NCI-H748 treated with DMSO at 0.1 percent for 48 hours (cell line): ENCODE results near the gene ZFR.
"Not testable (repeated sequence)": the region's sequence is repeated elsewhere in the genome, so short reads cannot be mapped to it uniquely, and the experiment has no call there.

Source experiments
- DNase-seq: peaks from one replicate; lab custom pipeline; 2025; lab: John Stamatoyannopoulos, UW

The ZFR gene

DNA sequence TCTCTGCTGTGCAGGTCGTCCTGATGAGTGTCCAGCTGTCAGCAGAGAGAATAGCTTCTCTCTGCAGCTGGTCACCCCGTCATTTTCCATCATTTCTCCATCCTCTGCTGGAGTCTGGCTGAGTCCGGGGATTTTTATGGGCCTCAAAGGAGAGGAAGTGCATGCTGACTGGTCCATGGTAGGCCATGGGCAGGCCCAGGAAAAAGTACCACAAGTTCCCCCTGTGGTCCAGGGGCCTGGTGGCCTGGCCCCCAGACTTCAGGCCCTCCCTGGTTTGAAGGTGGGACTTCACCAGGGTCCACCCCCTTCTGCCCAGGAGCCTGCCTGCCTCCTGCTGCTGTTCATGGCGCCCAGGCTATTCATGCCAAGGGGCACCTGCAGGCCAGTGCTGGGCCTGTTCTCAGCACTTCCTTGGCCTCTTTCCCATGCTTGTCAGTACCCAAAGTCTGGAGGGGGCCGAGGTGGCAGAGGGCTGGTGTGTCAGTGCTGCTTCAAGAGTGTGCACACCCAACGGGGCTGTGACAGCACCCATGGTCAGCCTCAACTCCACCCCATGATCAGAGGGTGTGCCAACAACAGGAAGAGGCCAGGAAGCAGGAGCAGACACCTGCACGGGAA is 124.5 kb downstream of the ZFR start:
- no peak for DNase-seq

DNA sequence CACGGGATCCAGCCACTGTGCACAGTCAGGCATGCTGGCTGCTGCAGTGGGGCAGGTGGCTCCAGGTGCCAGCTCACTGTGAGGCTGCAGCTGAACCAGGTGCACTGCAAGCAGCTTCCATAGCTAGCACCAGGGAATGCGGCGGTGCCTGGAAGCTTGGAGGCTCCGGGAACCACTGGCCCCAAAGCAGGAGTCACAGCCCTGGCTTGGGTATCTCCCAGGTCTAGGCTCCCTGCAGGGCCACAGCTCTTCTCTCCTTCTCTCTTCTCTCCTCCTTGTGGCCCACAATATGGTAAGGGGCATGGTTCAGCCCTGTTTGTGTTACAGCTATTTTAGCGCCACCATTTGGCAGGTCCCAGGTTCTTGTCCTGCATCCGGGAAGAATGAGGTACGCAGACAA is 125.1 kb downstream of the ZFR start:
- DNase-seq = no peak

DNA sequence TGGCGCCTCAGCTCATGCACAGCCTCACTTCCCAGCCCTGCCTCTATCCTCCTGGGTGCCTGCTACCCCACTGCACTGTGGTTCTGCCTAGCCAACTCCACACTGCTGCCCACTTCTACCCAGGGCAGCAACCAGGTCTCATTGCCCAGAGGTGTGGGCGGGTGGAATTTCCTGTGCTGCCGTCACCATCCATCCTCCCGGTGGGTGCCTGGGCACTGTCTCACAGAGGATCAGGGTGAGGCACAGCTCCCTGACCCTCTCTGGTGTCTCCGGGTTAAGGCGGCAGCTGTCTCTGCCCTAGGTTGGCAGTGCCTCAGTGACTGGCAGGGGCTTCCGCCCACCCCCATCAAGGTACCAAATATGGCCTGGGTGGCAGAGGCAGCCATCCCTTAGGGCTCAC is 127.5 kb downstream of the ZFR start:
- DNase-seq = no peak

DNA sequence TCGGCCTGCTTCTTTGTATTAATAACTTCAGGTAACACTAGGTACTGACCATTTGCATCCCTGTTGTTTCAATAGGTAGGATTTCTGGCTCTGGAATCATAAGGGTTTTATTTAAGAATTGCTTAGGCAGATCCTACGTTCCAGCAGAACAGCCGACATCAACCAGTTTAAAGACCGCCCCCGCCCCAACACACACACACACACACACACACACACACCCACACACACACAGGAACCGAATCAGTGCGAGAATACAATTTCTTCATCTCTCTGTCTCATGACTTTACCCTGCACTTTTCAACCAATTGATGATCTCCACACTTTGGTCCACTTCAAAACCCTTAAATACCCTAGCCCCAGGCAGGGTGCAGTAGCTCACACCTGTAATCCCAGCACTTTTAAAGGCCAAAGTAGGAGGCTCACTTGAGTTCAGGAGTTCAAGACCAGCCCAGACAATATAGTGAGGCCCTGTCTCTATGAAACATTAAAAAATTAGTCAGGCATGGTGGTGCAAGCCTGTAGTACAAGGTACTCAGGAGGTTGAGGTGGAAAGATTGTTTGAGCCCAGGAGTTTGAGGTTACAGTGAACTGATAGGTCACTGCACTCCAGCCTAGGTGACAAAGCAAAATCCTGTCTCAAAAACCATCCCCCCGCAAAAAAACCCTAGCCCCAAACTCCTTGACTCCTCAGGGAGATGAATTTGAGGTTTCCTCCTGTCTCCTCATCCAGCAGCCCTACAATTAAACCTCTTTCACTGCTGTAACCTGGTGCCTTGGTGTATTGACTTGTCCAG is 129.1 kb downstream of the ZFR start:
- DNase-seq = no peak

DNA sequence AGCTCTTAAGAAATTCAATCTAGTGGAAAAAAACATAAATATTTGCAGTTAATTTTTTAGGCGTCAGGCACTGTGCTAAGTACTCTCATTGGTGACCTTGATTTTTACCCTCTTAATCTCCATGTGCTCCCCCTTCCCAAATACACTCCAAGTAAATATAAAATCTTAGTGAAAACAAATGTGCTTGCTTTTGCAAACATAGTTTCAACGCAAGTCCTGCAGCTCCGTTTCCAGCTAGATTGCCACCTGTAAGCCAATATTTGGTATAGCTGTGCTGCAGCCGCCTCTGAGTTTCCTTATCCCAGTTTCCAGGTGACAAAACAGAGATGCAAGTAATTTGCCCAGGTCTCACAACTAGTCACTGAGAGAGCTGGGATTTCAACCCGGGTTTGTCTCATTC is 129.9 kb downstream of the ZFR start:
- DNase-seq = no peak

DNA sequence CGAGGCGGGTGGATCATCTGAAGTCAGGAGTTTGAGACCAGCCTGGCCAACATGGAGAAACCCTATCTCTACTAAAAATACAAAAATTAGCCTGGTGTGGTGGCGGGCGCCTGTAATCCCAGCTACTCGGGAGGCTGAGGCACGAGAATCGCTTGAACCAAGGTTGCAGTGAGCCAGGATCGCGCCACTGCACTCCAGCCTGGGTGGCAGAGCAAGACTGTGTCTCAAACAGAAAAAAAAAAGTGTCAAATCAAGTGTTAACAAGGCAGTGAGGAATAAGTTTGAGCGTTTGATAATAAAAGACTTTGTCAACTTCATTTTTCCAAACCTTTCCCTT is 130.4 kb downstream of the ZFR start:
- not testable (repeated sequence) for DNase-seq

DNA sequence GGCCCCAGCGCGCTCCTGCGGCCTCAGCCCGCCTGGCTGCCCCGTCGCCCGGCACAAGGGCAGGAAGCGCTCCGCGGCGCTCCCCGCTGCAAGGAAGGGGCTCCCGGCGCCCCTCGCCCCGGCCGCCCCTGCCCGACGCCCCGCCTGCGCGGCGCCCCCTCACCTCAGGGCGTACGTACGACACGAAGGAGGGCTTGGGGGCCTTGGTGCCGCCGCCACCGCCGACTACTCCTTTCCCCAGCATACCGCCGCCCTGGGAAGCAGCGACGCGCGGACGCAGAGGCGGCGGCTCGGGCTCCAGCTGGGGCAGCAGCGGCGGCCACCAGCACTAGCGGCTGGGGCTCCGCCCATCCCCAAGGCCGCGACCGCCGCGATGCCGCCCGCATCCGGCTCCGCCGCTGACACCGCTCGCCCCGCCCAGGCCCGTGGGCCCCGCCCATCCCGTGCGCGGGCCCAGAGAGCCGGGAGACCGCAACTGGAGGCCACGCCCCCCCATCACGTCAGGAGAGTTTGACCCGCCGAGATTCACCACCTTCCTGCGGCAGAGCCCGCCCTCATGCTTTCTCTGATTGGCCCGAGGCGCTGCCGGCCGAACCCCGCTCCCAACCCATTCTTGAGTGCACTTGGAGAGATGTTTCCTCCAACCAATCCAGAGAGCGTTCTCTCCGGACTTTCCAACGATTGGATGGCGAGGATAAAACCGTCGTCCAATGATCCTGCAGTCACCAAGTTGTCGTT is 131.8 kb downstream of the ZFR start, which contains the start of gene MTMR12:
Gene MTMR12 (minus strand): TSS at position 345 of the 738 bp plus-strand sequence. CDS start 101 bp downstream, at position 244.
- peak; percentile 100 for DNase-seq

DNA sequence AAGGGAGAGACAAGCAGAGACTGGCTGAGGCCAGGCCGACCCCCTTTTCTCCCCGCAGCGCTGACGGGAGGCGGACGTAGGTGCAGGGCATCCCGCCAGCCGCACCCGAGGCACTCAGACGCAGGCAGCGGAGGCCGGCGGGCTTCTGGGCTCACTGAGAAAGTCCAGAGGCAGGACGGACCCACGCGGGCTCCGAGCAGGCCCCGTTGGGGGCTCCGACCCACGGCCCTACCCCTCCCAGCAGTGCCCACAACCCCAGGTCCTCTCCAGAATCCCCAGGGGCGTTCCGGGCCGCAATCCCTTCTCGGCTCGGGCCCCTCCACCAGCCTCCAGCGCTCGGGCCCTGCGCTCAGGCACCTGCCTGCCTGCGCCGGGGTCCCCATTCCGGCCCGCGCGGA is 132.3 kb downstream of the ZFR start:
- peak; percentile 80 for DNase-seq

DNA sequence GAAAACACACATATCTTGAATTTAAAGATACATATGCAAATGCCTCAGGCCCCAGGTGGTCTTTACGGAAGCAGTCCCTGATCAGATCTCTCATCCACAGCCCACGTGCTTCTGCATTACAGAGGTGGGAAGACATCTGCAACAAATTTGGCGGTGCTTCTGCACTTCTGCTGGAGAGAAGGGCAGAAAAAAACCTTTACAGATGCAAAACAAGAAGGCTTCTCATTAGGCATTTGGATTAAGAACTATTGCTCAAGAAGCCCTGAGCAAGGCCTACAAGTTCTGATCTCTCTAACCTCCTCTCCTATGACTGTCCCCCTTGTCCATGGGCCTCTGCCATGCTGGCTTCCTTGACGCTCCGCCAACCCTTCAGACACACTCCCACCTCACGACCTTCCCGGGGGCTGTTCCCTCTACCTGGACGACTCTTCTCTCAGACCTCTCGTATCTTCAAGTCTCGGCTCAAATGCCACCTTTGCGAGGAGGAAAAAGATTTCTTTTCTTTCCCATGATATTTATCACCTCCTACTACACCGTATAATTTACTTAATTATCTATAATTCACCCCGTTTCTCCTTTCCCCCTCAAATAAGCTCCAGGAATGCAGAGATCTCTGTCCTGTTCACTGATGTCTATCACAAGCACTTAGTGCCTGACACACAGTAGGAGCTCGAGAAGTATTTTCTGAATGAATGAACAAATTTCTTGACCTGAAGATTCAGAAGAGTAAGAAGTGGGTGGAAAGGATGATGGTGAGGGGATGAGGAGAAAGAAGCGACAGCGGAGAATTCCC is 132.9 kb downstream of the ZFR start:
- DNase-seq = no peak

DNA sequence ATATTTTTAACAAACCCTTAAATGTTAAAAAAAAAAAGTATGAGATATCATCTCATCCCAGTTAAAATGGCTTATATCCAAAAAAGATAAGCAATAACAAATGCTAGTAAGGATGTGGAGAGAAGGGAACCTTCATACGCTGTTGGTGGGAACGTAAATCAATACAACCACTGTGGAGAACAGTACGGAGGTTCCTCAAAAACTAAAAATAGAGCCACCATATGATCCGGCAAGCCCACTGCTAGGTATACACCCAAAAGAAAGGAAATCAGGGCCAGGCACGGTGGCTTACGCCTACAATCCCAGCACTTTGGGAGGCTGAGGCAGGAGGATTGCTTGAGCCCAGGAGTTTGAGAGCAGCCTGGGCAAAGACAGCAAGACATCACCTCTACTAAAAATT is 134.8 kb downstream of the ZFR start:
- no peak for DNase-seq

DNA sequence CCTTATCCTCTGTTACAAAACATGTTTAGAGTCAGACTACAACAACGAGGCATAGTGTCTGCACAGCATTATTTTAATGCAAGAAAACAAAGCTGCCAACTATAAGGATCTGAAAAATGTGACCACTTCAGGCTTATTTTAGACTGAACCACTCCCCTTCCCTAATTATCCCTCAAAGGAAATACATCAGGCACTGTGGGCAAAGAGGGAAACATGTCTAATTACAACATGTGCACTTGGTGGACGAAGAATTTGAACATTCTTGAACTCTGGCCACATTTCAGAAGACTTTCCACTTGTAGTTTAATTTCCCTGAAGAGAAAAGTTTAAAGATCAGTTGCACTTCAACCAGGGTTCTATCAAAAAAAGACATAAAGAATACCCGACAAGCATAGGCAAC is 135.6 kb downstream of the ZFR start:
- DNase-seq = no peak

DNA sequence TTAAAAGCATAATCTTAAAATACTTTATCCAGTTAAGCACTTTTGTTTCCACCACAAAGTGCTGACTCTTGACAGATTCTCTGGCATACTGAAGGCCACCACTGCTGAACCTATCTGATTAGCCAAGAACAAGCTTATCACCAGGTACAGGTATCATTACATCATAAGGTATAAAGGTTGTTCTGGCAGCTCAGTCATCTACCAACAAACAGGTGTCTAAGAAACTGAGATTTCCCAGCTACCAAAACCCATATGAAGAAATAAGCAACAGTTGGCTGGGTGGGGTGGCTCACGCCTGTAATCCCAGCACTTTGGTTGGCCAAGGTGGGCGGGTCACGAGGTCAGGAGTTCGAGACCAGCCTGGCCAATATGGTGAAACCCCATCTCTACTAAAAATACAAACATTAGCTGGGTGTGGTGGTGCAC is 136.8 kb downstream of the ZFR start:
- DNase-seq = no peak

DNA sequence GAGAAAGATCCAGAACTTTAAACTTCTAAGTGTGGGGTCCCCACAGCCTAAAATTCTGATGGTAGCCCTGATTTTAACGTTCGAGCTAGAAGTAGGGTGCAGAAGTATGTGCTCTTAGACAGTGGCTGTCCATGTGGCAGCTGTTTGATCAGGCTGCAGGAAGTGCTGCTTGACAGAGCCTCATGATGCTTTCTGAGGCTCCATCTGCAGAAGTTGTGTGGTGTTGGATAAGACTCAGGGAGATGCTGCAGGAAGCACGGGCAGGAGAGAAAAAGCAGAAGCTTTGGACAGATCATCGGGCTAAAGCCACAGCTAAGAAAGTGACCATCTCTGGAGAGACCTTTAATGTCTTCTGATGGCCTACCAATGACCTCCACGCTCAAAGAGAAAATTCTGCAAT is 139.9 kb downstream of the ZFR start:
- no peak for DNase-seq
